ENCODE measurements around the gene PAFAH1B1.

Gene PAFAH1B1

GRCh38 chr17:2716649-2717048 is 123.2 kb downstream of the PAFAH1B1 start:
- H3K4me3 ChIP-seq (ENCODE audit: low read depth, low read length) = no peak overlapping the region
- no peak for DNase-seq (ENCODE audit: low read depth)
- TF ChIP-seq, protein P1, sequence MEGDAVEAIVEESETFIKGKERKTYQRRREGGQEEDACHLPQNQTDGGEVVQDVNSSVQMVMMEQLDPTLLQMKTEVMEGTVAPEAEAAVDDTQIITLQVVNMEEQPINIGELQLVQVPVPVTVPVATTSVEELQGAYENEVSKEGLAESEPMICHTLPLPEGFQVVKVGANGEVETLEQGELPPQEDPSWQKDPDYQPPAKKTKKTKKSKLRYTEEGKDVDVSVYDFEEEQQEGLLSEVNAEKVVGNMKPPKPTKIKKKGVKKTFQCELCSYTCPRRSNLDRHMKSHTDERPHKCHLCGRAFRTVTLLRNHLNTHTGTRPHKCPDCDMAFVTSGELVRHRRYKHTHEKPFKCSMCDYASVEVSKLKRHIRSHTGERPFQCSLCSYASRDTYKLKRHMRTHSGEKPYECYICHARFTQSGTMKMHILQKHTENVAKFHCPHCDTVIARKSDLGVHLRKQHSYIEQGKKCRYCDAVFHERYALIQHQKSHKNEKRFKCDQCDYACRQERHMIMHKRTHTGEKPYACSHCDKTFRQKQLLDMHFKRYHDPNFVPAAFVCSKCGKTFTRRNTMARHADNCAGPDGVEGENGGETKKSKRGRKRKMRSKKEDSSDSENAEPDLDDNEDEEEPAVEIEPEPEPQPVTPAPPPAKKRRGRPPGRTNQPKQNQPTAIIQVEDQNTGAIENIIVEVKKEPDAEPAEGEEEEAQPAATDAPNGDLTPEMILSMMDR (IDR thresholded peaks at IDR 0.05; ENCODE audit: insufficient read depth, low read depth, low read length, missing control alignments) = no peak

DNA sequence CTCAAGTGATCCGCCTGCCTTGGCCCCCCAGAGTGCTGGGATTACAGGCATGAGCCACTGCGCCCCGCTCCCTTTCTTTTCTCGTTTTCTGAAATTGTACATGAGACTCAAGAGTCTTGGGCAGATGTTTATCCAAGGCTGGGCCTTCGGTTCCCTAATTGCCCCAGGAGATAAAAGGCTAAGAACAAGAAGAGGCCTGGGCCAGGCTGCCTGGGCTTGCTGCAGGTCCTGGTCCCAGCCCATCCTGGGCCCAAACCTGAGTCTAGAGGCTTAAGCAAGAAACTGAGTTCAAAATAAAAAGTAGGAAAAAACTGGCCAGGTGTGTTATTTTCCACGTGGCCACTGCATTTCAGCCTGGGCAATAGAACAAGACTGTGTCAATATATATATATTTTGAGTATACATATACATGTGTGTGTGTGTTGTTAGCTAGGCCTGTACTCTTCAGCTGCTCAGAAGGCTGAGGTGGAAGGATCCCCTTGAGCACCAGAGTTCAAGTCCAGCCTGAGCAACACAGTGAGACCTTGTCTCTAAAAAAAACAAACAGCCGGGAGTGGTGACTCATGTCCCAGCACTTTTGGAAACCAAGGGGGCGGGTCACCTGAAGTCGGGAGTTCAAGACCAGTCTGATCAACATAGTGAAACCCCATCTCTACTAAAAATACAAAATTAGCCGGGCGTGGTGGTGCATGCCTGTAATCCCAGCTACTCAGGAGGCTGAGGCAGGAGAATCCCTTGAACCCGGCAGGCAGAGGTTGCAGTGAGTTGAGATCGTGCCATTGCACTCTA is 124.9 kb downstream of the PAFAH1B1 start:
- TF ChIP-seq, protein P1 (IDR thresholded peaks at IDR 0.05; ENCODE audit: insufficient read depth, low read depth, low read length, missing control alignments) = no peak
- no peak for DNase-seq (ENCODE audit: low read depth)
- no peak overlapping the region for H3K4me3 ChIP-seq (ENCODE audit: low read depth, low read length)

GRCh38 chr17:2719861-2720260 is 126.4 kb downstream of the PAFAH1B1 start:
- H3K4me3 ChIP-seq (ENCODE audit: low read depth, low read length) = no peak overlapping the region
- TF ChIP-seq, protein P1 (IDR thresholded peaks at IDR 0.05; ENCODE audit: insufficient read depth, low read depth, low read length, missing control alignments) = no peak
- DNase-seq (ENCODE audit: low read depth) = no peak

DNA sequence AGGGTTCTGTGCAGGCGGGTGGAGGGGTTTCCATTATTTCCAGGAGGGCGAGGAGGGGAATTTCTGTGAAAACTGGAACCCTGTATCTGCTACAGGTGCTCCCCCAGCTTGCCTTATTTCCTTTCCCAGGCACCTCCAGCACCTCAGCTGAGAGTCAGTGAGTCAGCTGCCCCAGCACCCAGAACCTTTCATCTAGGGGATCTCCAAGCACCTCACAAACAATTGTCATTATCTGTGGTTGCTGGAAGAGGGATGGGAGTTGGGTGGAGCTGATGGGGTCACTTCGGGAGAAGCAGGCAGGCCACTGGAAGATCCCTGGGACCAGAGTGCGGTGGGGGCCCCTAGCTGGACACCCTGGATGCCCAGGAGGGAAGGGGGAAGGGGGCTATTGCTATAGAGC is 128.1 kb downstream of the PAFAH1B1 start:
- TF ChIP-seq, protein P1 (IDR thresholded peaks at IDR 0.05; ENCODE audit: insufficient read depth, low read depth, low read length, missing control alignments) = no peak
- no peak overlapping the region for H3K4me3 ChIP-seq (ENCODE audit: low read depth, low read length)
- DNase-seq (ENCODE audit: low read depth) = no peak

DNA sequence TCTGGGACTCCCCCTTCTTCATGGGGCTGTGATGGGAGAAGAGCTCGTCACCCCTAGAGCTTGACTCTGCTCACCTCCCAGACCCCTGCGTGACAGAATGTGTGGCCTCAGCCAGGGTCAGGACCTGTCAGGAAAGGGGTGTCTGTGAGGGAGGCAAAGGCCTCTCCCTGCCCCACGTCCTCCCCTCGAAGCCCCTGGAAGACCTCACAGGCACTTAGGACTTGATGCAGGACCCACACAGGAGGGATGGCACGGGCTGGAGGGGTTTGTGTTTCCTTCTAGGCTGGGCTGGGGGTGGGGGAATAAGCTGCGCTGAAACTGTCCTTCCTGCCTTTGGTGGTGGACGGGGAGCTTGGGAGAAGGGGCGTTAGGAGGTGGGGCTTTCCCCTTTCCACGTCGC is 129.2 kb downstream of the PAFAH1B1 start:
- DNase-seq (ENCODE audit: low read depth) = no peak
- TF ChIP-seq, protein P1 (IDR thresholded peaks at IDR 0.05; ENCODE audit: insufficient read depth, low read depth, low read length, missing control alignments) = no peak
- H3K4me3 ChIP-seq (ENCODE audit: low read depth, low read length) = no peak overlapping the region

DNA sequence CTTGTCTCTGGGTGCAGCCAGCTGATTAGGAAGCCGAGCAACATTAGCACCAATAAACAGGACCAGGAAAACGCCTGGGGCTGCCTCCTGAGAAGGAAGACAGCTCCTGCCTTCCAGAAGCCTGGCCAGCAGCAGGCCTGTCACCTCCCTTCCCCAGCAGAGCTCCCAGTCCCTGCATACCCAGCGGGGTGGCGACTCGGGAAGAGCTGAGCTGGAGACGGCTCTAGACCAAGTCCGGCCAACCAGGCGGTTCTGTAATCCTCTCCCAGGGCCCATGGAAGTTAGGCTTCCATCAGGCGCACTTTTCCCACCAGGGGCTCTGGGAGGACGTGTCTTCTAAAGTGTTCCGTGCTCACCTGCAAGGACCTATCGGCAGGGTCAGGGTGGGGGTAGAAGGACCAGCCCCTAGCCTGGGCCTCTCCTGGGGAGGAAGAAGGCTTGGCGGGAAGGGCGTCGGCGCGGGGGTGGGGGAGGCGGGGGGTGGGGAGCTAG is 130.1 kb downstream of the PAFAH1B1 start:
- H3K4me3 ChIP-seq (ENCODE audit: low read depth, low read length) = no peak overlapping the region
- no peak for DNase-seq (ENCODE audit: low read depth)
- TF ChIP-seq, protein P1 (IDR thresholded peaks at IDR 0.05; ENCODE audit: insufficient read depth, low read depth, low read length, missing control alignments) = no peak

Data from GM12865 (cell line).